ENCODE measurements around the gene AGAP1. TPM values are rescaled to one million over a fixed set of nuclear protein-coding genes. Genes with fewer than 3 reads are reported as not detected.

The AGAP1 gene
- total RNA-seq, 1 donor from 2014 or later = 17.5 TPM

DNA sequence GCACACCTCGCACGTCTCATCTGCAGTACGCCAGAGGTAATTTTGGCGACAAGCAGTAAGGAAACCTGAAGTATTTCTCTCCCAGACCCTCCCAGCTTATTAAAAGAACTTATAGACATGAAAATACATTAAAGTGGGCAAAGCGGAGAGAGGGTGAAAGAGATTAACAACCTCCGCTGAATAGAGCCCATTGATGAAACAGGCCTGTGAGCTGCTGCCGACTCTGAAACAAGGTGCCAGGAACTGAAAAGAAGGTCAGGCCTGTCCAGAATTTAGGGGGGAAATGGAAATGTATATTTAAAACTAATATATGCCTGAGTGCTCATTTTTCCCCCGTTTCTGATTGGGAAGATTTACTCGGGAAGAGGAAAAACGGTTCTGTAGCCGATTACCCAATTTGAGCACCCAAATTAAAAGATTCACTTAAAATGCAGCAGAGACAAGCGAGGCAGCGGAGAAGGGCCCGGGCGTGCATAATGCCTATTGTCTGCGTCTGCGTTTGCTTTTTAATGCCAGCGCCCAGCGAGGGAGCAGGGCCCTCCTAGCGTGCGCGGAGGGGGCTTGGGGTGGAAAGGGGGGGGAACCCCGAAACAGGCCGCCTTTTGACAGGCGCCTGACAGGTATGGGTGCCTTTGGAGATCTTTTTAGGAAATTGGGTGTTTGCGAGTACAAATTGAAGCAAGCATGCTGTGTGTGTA lies 358.1 kb downstream of the AGAP1 start:
- H3K4me3 ChIP-seq (ENCODE audit: low read depth, low read length) = no peak overlapping the region
- TF ChIP-seq CTCF (conservative IDR thresholded peaks at IDR 0.05; ENCODE audit: low read depth, low read length) = no peak
- no peak for DNase-seq (ENCODE audit: low read depth)

DNA sequence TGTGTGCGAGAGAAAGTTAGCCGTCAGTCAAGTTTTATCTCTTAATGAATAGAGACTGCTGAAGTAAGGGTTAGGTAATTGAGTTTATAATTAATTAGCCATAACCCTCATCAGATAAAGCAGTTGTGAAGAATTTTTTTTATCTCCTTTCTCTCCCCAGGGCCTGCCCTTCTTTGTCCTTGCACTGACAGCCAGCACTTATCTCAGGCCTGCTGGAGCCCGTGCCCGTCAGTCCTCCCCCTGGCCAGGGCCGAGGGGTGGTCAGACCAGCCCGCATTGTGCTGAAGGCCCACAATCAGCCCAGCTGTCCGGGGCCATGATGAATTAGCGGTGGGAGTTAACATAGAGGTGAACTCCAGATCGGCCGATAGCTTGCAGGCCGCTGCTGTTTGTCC lies 358.7 kb downstream of the AGAP1 start:
- DNase-seq (ENCODE audit: low read depth) = no peak
- no peak overlapping the region for H3K4me3 ChIP-seq (ENCODE audit: low read depth, low read length)
- no peak for TF ChIP-seq CTCF (conservative IDR thresholded peaks at IDR 0.05; ENCODE audit: low read depth, low read length)

DNA sequence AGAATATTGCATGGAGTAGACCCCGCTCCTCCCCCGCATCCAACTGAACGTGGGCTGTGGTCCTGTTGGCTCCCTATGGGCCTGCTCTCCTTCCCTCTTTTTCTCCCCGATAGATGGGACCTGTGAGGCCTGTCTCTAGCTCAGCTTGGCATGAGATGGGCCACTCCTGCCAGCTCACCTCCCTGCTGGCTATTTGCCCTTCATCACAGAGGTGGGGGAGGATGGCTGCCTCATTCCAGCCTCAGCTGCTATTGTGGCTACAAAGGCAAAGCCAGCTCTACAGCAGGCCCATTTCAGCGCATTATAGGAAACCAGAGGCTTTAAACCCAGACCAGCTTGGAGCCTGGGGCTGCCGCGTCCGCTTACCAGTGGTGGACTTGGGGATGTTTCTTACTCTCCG lies 360.4 kb downstream of the AGAP1 start:
- DNase-seq (ENCODE audit: low read depth) = no peak
- H3K4me3 ChIP-seq (ENCODE audit: low read depth, low read length) = no peak overlapping the region

GRCh38 chr2:235855011-235855410 lies 361.2 kb downstream of the AGAP1 start:
- DNase-seq (ENCODE audit: low read depth) = no peak
- TF ChIP-seq CTCF (conservative IDR thresholded peaks at IDR 0.05; ENCODE audit: low read depth, low read length) = no peak
- H3K4me3 ChIP-seq (ENCODE audit: low read depth, low read length) = no peak overlapping the region

More for the DNA sequence above, 360.4 kb downstream of the AGAP1 start:
- no peak for TF ChIP-seq CTCF (conservative IDR thresholded peaks at IDR 0.05; ENCODE audit: low read depth, low read length)

- DNase-seq (ENCODE audit: low read depth) = no peak
- H3K4me3 ChIP-seq (ENCODE audit: low read depth, low read length) = no peak overlapping the region
- TF ChIP-seq CTCF (conservative IDR thresholded peaks at IDR 0.05; ENCODE audit: low read depth, low read length) = no peak
These were observed 362.5 kb downstream of the AGAP1 start for GRCh38 chr2:235856151-235856854.

GRCh38 chr2:235857598-235857997 lies 363.8 kb downstream of the AGAP1 start:
- no peak overlapping the region for H3K4me3 ChIP-seq (ENCODE audit: low read depth, low read length)
- no peak for TF ChIP-seq CTCF (conservative IDR thresholded peaks at IDR 0.05; ENCODE audit: low read depth, low read length)
- DNase-seq (ENCODE audit: low read depth) = no peak

All from epithelial cell of proximal tubule (primary cell).